Activated naive CD4-positive, alpha-beta T cell (primary cell): ENCODE results near the gene TUBB4B.

Experiments
- DNase-seq, 4 experiments: peaks; one replicate each; lab custom pipeline; 2025; lab: John Stamatoyannopoulos, UW

TUBB4B gene

GRCh38 chr9:137240841-137241489, at the start of gene TUBB4B:
TSS of gene TUBB4B (plus strand) at chr9:137241287. CDS start at chr9:137241361, 74 bp downstream.
- peak; percentile 90 to 100 (median 94) for DNase-seq

- DNase-seq, result no peak
Measured at GRCh38 chr9:137191691-137192447, 49.2 kb upstream of the TUBB4B start.

DNA sequence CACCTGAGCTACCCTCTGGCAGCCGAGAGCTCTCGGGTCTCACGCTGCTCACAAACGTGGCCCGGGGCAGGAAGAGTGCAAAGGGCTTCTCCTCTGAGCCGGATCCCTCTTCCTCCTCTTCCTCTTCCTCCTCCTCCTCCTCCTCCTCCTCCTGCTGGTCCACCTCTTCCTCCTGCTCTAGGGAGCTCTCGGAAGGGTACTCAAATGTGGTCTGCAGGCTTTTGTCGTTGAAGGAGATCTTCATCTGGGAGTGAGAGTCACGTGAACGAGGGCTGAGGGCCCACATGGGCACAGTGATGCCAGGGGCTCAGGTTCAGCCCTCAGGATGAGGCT, 48.7 kb upstream of the TUBB4B start:
- no peak for DNase-seq

DNA sequence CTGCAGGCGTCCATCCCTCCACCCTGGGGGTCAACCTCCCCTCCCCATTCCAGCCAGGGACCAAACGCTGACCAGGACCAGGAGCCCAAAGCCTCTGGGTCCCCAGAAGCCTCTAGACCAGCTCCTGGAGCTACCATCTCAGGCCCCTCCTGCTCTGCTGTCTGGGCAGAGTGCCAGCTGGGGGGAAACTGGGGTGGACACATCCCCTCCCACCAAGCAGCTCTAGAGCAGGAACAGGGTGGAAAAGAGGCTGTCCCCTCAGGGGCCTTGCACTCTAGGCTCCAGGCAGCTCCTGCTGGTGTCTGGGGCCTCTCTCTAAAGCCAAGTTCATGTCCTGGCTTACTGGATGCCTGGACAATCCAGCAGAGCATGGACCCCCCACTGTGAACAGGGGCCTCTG, 48.2 kb upstream of the TUBB4B start:
- DNase-seq, result no peak

DNA sequence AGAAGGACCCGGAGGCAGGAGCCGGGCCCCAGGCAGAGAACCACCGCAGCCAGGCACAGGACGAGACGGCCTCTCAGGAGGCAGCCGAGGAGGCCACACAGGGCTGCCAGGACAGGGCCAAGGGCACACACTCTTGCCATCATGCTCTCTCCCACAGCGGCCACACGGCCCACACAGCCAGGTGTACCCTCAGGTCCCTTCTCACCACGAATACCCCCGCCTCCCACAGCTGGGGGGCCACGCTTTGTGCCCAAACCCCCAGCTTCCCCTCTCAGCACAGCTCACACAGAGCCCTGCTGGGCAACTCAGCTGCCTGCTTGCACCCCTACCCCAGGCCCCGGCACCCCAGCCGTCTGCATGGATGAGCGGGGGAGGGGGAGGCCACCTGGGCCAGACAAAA, 47.3 kb upstream of the TUBB4B start:
- DNase-seq, result no peak

- DNase-seq, result no peak
Measured at GRCh38 chr9:137194388-137194787, 46.7 kb upstream of the TUBB4B start.

GRCh38 chr9:137194909-137195308, 46.2 kb upstream of the TUBB4B start:
- DNase-seq, result no peak

DNA sequence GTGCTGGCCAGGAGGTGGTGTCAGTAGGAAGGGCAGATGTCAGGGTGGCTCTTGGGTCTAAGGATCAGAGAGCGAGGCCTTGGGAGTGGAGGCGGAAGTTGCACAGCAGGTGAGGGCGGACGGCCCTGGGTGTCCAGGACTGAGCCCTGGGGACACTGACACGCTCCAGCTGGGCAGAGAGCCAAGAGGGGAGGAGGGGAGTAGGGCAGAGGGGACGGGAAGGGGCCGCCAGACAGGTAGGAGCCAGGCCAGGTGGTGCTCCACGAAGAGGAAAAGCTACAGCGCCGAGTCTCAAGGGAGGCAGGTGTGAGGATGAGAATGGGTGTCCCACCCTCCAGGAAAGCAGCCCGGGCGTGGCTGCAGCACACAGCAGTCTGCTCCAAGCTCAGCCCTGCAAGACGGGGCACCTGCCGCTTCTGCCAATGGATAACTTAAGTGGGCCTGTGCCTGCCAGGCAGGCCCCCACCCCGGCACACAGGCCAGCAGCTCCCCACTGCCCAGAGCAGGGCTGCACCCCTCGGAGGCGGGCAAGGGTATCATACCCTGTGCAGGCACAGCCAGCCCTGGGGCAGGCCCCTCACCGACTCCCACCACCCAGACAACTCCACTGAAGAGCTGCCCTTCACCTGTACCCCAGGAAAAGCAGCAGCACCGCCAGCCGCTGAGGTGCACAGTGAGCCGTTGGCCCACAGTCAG, 45.4 kb upstream of the TUBB4B start:
- no peak for DNase-seq

GRCh38 chr9:137198051-137198901, 42.8 kb upstream of the TUBB4B start:
- no peak for DNase-seq

DNA sequence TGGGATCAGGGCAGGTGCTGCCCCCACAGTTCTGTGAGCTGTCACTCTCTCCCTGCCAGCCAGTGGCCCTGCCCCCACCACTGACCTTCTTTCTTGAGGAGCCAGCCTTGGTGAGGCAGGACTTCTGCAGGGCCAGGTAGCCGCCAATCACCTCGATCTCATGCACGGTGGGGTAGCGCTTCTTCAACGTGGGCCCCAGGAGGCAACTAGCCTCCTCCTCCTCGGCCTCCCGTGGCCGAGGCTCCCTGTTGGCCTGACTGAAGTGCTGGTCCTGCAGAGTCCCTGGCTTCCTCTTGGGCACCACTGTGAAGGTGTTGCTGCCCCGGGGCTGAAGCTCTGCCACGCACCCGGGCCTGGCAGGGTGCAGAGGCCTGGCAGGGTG, 42.2 kb upstream of the TUBB4B start:
- DNase-seq, result no peak

DNA sequence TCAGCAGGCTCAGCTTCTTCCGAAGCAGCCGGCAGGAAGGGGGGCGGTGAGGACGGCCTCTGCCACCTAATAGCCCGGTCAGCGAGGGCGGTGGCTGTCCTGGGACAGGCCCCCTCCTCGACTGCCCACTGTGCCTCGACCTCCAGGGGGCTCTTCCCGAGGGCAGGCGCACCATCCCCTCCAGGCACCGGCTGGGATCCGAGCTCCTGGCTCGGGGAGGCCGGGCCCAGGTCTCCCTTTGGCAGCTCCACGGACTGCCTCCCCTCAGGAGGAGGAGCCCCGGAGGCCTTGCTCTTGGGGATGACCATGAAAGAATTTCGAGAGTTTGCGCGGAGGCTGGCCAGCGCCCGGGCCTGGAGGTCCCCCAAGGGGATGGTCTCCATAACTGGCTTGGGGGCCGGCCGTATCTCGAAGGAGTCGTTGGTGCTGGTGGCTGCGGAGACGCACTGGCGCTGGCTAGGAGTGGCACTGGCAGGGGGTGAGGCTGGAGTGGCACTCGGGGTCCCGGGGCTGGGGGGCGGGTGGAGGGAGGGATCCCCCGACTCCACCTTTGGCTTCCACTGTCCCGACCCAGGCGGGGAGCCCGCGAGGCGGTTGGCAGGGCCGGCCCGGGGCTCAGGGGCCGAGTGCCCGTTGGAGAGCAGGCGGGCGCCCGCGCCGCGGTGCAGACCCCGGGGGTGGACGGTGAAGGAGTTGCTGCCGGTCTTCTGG, 41.5 kb upstream of the TUBB4B start:
- no peak for DNase-seq

GRCh38 chr9:137200311-137201204, 40.5 kb upstream of the TUBB4B start, which contains the start of gene TPRN:
TSS of gene TPRN (minus strand) at chr9:137200741. CDS start at chr9:137200711, 30 bp downstream.
- peak; percentile 91 to 96 (median 93) for DNase-seq

DNA sequence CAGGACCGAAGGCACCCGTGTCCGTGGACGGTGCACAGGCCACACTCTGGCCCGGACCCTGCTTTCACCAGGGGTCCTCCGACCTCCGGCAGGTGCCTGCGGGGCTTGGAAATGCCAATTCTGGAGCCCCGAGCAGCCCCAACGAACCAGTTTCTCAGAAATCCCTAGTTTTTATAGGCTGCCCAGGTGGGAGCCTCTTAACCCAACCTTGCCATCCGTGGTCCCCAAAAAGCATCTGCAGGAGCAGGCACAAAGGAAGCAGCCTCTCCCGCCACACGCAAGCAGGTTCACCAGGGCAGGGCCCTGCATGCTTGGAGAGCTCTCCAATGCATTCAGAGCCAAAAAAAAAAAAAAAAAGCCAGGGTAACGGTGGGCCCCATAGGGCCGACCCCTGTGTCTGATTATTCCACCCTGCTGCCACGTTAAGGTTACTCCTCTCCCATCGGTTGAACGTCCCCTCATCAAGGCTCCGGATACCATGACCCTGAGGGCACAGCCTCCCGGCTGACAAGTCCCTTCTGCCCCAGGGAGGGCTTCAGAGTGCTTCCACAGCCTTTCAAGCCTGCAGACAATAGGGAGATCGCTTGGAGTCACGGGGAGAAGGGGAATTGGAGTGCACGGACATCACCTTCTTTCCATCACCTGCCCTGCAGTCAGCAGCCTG, 39.8 kb upstream of the TUBB4B start:
- no peak for DNase-seq

DNA sequence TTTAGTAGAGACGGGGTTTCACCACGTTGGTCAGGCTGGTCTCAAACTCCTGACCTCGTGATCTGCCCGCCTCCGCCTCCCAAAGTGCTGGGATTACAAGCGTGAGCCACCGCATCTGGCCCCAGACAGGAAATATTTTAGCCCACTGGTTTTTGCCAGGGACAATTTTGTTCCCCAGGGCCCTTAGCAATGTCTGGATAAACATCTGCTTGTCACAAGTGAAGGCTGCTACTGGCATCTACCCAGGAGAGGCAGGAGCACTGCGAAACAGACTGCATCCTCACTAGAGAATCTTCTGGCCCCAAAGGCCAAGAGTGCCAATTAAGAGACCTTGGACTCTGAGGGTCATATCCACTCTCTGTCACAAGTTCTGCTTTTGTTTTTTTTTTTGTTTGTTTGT, 38.1 kb upstream of the TUBB4B start:
- DNase-seq, result no peak

GRCh38 chr9:137204731-137205125, 36.4 kb upstream of the TUBB4B start:
- no peak for DNase-seq

DNA sequence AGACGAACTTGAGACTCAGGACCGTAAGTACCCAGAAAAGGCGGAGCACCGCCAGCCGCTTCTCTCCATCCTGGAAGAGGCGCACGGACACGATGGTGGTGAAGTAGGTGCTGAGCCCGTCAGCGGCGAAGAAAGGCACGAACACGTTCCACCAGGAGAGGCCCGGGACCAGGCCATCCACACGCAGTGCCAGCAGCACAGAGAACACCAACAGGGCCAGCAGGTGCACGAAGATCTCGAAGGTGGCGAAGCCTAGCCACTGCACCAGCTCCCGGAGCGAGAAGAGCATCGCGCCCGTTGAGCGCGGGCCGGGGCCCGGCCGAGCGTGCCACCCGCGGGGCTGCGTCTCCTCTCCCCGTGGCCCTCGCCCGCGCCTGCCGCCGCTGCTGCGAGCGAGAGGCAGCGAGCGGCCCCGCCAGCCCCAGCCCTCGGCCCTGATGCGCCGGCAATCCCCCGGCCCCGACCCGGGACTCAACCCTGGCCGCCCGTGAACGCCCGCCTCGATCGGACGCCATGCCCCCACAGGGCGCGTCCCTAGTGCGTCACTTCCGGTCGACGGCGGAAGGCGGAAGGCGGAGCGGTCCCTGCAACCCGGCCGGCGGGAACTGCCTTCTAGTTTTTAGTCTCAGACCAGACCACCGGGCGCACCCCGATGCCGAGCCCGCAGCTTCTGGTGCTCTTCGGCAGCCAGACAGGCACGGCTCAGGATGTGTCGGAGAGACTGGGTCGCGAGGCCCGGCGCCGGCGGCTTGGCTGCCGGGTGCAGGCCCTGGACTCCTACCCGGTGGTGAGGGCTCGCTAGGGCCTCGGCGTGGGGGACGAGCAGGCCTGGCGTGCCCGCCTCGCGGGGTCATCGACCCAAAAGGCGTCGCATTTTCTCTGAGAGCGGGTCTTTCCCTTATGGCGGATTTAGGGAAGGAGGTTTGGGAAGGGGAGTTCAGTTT, 35.7 kb upstream of the TUBB4B start, which contains the start of the genes NDOR1 and TMEM203:
Gene NDOR1, plus strand, starts transcription at position 575 of the 944 bp plus-strand sequence. Its CDS starts 78 bp downstream, at position 653.
Gene TMEM203, minus strand, starts transcription at position 523 of the 944 bp plus-strand sequence. Its CDS starts 234 bp downstream, at position 289.
- peak; percentile 85 to 92 (median 89) for DNase-seq

- no peak for DNase-seq
Measured at GRCh38 chr9:137206602-137207001, 34.5 kb upstream of the TUBB4B start.

DNA sequence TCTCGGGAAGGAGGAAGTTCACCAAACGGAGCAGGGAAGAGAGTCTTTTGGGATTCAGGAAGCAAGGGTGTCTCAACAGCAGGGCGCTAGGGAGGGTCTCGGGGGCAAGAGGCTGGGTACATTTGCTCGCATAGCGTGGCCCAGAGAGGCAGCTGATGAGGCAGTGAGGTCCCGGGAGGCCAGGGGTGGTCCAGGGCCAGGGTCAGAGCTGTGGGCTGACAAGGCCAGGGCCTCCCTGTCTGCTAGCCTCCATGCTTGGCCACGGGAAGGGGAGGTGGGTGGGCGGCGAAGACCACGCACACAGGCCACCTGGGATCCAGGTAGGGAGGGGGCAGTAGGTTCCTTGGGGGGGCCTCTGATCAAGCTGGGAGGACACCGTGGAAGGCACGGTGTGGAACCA, 29.6 kb upstream of the TUBB4B start:
- DNase-seq, result no peak
